AG10803 (cell line): ENCODE data around the gene DRAP1.
"Not testable (repeated sequence)": the region's sequence is repeated elsewhere in the genome, so short reads cannot be mapped to it uniquely, and the experiment has no call there.

Source experiments
- DNase-seq: peaks from one replicate; pipeline ENCODE4 v3.0.0; 2010; ENCODE audit warnings: low read depth
- H3K4me3 ChIP-seq: 2 replicates; pipeline ENCODE4 v1.5.1; 2011; ENCODE audit warnings: mild to moderate bottlenecking, low read length, control low read depth
- CTCF ChIP-seq: conservative IDR thresholded peaks from 2 replicates; pipeline ENCODE4 v1.5.1; 2011; ENCODE audit warnings: mild to moderate bottlenecking, low read length, control low read depth, inconsistent platforms

Gene DRAP1

GRCh38 chr11:65944191-65944590 lies 25.0 kb downstream of the DRAP1 start:
- TF ChIP-seq CTCF: no peak
- H3K4me3 ChIP-seq: no peak overlapping the region
- DNase-seq: no peak

- TF ChIP-seq CTCF: no peak
- no peak overlapping the region for H3K4me3 ChIP-seq
- no peak for DNase-seq
Measured at GRCh38 chr11:65944767-65945166, 25.5 kb downstream of the DRAP1 start.

DNA sequence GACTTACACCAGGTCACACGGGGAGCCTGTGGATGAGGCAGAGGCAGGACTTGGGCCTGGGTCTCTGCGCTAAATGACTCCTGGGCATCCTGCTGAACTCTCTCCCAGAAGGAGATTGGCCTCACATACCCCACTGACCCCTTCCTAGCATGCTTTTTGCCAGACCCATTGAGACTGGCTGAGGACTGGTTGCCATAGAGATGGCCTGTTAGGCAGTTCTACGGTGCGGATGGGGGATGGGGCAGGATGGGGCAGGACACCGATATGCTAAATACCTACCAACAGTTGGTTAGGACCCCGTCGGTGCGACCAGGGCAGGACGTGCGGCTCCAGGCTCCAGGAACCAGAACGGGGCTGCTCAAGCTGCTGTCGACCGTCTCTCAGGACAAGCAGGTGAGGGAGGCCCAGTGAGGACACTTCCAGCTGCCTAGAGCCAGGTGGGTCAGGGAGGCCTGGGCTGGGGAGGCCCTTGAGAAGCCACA lies 26.2 kb downstream of the DRAP1 start, which contains the start of gene TSGA10IP:
Gene TSGA10IP, plus strand, starts transcription at position 51 of the 482 bp plus-strand sequence. Its CDS starts 196 bp downstream, at position 247.
- H3K4me3 ChIP-seq: no peak within 1 kb of the TSS
- no peak for TF ChIP-seq CTCF
- no peak for DNase-seq

DNA sequence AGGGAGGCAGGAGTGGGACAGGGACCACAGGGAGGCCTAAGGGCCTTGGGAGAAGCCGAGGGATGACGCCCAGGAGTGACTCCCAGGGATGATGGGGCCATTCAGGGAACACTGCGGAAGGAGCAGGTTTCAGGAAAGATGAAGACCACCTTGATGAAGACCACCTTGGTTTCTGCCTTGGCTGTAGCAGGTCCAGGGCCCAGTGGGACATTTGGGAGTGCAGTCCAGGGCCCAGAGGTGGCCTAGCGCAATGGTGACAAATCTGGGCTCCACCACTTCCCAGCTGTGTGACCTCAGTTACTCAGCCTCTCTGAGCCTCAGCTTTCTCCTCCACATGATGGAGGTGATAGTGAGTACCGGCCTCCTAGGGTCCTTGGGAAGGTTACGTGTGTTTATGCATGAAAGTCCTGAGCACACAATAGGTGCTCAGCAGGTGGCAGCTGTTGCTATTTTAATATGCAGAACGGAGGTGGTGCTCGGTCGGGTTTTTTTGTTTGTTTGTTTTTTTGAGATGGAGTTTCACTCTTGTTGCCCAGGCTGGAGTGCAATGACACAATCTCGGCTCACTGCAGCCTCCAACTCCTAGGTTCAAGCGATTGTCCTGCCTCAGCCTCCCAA lies 26.8 kb downstream of the DRAP1 start:
- H3K4me3 ChIP-seq: no peak overlapping the region
- DNase-seq: no peak
- TF ChIP-seq CTCF: no peak

DNA sequence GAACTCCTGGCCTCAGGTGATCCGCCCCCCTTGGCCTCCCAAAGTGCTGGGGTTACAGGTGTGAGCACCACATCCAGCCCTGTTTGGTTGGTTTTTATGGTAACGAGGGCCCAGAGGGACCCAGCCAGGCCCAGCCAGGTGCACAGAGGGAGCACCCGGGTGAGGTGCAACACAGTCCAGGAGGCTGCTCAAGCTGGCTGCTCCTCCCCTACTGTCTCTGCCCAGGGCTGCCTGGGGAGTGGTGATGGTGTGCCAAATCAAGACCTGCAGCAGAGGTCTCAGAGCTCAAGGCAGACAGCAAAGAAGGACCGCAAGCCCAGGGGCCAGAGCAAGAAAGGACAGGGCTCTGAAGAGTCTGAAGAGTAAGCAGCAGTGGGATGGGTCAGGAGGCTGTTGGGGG lies 27.4 kb downstream of the DRAP1 start:
- DNase-seq: no peak
- H3K4me3 ChIP-seq: no peak overlapping the region
- TF ChIP-seq CTCF: no peak

- no peak overlapping the region for H3K4me3 ChIP-seq
- no peak for TF ChIP-seq CTCF
- no peak for DNase-seq
Measured at GRCh38 chr11:65947133-65947532, 27.9 kb downstream of the DRAP1 start.

GRCh38 chr11:65947603-65948125 lies 28.4 kb downstream of the DRAP1 start:
- no peak for DNase-seq
- no peak for TF ChIP-seq CTCF
- no peak overlapping the region for H3K4me3 ChIP-seq

GRCh38 chr11:65950711-65951110 lies 31.5 kb downstream of the DRAP1 start:
- not testable (repeated sequence) for DNase-seq, H3K4me3 ChIP-seq

GRCh38 chr11:65951641-65952040 lies 32.4 kb downstream of the DRAP1 start:
- not testable (repeated sequence) for H3K4me3 ChIP-seq, DNase-seq
